Parathyroid adenoma (tissue), 2 donors: ENCODE measurements around the gene CDHR1.

Source experiments
- H2AFZ ChIP-seq: fragments of 300-600 bp; sonication (generic); one replicate; pipeline ENCODE4 v1.7.0; 2017; ENCODE audit warnings: antibody characterized with exemption, mild to moderate bottlenecking
- H3K27ac ChIP-seq: fragments of 300-600 bp; sonication (generic); one replicate; pipeline ENCODE4 v1.7.0; 2017
- H3K27me3 ChIP-seq: fragments of 300-600 bp; sonication (generic); one replicate; pipeline ENCODE4 v1.7.0; 2017; ENCODE audit warnings: low read length; ENCODE audit not compliant: control insufficient read depth, insufficient read depth
- H3K36me3 ChIP-seq: fragments of 300-600 bp; sonication (generic); one replicate; pipeline ENCODE4 v1.7.0; 2017; ENCODE audit warnings: low read length; ENCODE audit not compliant: control insufficient read depth, insufficient read depth
- H3K4me1 ChIP-seq: fragments of 300-600 bp; sonication (generic); one replicate; pipeline ENCODE4 v1.7.0; 2017; ENCODE audit warnings: control low read depth
- H3K4me2 ChIP-seq: fragments of 300-600 bp; sonication (generic); one replicate; pipeline ENCODE4 v1.7.0; 2017; ENCODE audit warnings: low read length
- H3K4me3 ChIP-seq: fragments of 300-600 bp; sonication (generic); one replicate; pipeline ENCODE4 v1.7.0; 2017; ENCODE audit warnings: low read depth, low read length
- H3K79me2 ChIP-seq: fragments of 300-600 bp; sonication (generic); one replicate; pipeline ENCODE4 v1.7.0; 2017; ENCODE audit warnings: control low read depth
- H3K9ac ChIP-seq: fragments of 300-600 bp; sonication (generic); one replicate; pipeline ENCODE4 v1.7.0; 2017; ENCODE audit warnings: mild to moderate bottlenecking
- H3K9me3 ChIP-seq: fragments of 300-600 bp; sonication (generic); one replicate; pipeline ENCODE4 v1.7.0; 2017; ENCODE audit warnings: low read length; ENCODE audit not compliant: control insufficient read depth
- TF ChIP-seq, protein P1 (sequence below): fragments of 300-600 bp; sonication (generic); IDR thresholded peaks from one replicate; pipeline ENCODE4 v1.7.0; 2017; ENCODE audit warnings: antibody characterized with exemption, mild to moderate bottlenecking
- donor health status: primary hyperparathyroidism.

Gene CDHR1

DNA sequence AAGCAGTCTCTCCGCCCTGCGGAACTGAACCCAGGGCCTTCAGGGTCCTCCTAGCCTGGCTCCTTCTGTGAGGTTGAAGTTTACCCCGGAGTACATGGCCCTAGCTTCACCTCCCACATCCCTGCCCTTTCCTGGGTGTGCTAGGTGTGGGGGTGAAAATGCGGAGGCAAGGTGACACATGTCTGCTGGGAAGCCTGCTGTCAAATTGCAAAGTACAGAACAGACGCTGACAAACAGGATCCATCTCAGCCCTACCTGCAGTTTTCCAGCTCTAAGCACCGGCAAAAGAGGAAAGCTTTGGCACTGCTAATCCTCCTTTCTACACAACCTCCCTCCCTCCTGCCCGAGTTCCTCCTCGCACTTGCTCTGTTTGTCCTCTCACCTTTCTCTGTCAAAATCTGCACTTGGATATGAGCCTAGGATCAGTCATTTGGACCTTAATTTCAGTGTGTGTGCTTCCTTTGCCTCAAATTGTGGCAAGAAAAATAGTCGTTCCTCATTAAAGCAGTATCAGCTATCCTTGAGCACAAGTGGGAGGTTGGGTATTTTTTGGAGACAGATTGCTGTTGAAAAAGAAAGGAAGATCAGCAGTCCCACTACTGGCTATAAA is 35.2 kb upstream of the CDHR1 start:
- Histone ChIP-seq H3K9me3 (no peaks in the 10 kb centered on the region), H2AFZ (peak overlapping the region; percentile 51), H3K4me1 (peaks cover 6% of the 10 kb centered on the region), H3K9ac (no peak overlapping the region), H3K36me3 (no peaks in the 10 kb centered on the region), H3K4me3 (no peak overlapping the region), H3K4me2 (no peak overlapping the region), H3K27ac (no peak overlapping the region), H3K79me2 (no peaks in the 10 kb centered on the region), H3K27me3 (no peaks in the 10 kb centered on the region)
- TF ChIP-seq, protein P1, sequence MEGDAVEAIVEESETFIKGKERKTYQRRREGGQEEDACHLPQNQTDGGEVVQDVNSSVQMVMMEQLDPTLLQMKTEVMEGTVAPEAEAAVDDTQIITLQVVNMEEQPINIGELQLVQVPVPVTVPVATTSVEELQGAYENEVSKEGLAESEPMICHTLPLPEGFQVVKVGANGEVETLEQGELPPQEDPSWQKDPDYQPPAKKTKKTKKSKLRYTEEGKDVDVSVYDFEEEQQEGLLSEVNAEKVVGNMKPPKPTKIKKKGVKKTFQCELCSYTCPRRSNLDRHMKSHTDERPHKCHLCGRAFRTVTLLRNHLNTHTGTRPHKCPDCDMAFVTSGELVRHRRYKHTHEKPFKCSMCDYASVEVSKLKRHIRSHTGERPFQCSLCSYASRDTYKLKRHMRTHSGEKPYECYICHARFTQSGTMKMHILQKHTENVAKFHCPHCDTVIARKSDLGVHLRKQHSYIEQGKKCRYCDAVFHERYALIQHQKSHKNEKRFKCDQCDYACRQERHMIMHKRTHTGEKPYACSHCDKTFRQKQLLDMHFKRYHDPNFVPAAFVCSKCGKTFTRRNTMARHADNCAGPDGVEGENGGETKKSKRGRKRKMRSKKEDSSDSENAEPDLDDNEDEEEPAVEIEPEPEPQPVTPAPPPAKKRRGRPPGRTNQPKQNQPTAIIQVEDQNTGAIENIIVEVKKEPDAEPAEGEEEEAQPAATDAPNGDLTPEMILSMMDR = no peak

DNA sequence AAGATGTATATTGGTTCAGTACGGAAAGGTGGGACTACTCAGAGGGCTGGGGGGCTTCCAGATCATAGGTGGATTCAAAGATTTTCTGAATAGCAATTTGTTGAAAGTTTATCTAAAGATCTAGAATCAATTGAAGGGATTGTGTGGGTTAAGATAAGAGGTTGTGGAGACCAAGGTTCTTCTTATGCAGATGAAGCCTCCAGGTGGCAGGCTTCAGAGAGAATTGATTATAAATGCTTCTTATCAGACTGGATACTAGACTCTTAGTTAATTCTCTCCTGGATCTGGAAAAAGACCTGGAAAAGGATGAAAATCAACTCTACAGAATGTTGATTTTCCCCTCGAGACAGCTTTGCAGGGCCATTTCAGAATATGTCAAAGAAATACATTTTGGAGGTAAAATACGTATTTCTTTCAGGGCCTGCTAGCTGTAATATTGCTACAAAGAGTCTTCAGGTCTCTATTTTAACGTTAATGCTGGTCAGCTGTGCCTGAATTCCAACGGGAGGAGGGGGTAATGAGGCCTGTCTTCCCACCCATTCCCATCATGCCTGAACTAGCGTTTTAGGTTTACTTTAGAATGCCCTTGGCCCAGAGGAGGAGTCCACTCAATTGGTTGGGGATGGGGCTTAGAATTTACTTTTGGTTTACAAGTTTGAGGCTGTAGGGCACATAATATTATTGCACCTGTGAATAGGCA is 33.5 kb upstream of the CDHR1 start:
- H3K4me3 ChIP-seq = no peak overlapping the region
- H3K4me1 ChIP-seq = peaks cover 6% of the 10 kb centered on the region
- no peaks in the 10 kb centered on the region for H3K27me3 ChIP-seq
- H2AFZ ChIP-seq = no peak overlapping the region
- TF ChIP-seq, protein P1 = no peak
- H3K79me2 ChIP-seq = no peaks in the 10 kb centered on the region
- no peak overlapping the region for H3K27ac ChIP-seq
- H3K9me3 ChIP-seq = no peaks in the 10 kb centered on the region
- no peak overlapping the region for H3K9ac ChIP-seq
- no peak overlapping the region for H3K4me2 ChIP-seq
- no peaks in the 10 kb centered on the region for H3K36me3 ChIP-seq

DNA sequence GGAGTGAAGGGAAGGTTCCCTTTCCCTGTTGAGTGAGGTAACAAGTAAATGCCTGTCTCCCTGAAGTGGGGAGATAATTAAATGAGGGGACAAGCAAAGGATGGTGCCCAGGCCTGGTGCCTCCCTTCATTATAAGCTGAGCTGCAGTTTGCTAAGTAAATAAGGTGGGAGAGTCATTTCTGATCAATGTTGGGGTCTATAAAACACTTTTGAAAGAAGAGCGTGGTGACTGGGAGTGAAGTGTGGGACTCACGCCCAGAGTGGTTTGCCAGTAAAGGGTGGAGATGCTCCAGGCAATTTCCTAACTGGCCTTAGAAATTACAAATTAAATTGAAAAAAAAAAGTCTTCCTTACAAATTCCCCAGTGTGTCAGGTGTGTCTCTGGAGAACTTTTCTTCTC is 30.3 kb upstream of the CDHR1 start:
- H3K79me2 ChIP-seq = no peaks in the 10 kb centered on the region
- TF ChIP-seq, protein P1 = no peak
- H3K4me2 ChIP-seq = no peak overlapping the region
- no peak overlapping the region for H3K9ac ChIP-seq
- H2AFZ ChIP-seq = no peak overlapping the region
- H3K27me3 ChIP-seq = no peaks in the 10 kb centered on the region
- H3K4me3 ChIP-seq = no peak overlapping the region
- H3K36me3 ChIP-seq = no peaks in the 10 kb centered on the region
- H3K4me1 ChIP-seq = peaks cover 6% of the 10 kb centered on the region
- no peak overlapping the region for H3K27ac ChIP-seq
- no peaks in the 10 kb centered on the region for H3K9me3 ChIP-seq

DNA sequence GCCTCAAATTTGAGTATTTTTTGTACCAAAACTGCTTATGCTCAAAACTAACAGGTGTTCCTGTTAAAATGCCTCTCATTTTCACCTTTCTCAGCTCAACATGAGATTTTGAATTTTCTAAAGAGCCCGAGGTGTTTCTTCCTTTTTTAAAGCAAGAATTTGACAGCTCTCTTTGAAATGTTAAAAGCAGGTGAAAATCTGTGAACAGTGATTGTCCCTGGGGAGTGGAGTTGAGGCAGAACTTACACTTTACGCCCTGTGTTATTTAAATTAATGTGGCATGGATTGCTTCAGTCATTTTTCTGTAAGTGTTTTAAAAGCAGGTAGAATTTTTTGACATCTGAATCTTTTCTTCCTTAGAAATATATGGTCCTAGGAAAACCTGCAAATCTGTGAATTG is 29.9 kb upstream of the CDHR1 start:
- Histone ChIP-seq H3K36me3 (no peaks in the 10 kb centered on the region), H3K79me2 (no peaks in the 10 kb centered on the region), H2AFZ (no peak overlapping the region), H3K4me3 (no peak overlapping the region), H3K4me2 (no peak overlapping the region), H3K9me3 (no peaks in the 10 kb centered on the region), H3K27me3 (no peaks in the 10 kb centered on the region), H3K9ac (no peak overlapping the region), H3K27ac (no peak overlapping the region), H3K4me1 (peaks cover 3% of the 10 kb centered on the region)
- TF ChIP-seq, protein P1 = no peak
